ENCODE data around the gene RPS18. TPM values are rescaled to one million over a fixed set of nuclear protein-coding genes. Genes with fewer than 3 reads are reported as not detected.

Gene RPS18
- total RNA-seq, 2 donors from 2014 or later = 1,188 to 1,719 TPM

- Histone ChIP-seq H3K9me3 (no peaks in the 10 kb centered on the region), H3K27ac (peak overlapping the region; percentile 94 to 98), H3K4me1 (peaks cover 0 to 30% of the 10 kb centered on the region in 2 donors), H3K4me3 (peak overlapping the region; percentile 69 to 78), H3K27me3 (no peaks in the 10 kb centered on the region), H3K36me3 (peaks cover 14% of the 10 kb centered on the region)
- TF ChIP-seq, protein P1, sequence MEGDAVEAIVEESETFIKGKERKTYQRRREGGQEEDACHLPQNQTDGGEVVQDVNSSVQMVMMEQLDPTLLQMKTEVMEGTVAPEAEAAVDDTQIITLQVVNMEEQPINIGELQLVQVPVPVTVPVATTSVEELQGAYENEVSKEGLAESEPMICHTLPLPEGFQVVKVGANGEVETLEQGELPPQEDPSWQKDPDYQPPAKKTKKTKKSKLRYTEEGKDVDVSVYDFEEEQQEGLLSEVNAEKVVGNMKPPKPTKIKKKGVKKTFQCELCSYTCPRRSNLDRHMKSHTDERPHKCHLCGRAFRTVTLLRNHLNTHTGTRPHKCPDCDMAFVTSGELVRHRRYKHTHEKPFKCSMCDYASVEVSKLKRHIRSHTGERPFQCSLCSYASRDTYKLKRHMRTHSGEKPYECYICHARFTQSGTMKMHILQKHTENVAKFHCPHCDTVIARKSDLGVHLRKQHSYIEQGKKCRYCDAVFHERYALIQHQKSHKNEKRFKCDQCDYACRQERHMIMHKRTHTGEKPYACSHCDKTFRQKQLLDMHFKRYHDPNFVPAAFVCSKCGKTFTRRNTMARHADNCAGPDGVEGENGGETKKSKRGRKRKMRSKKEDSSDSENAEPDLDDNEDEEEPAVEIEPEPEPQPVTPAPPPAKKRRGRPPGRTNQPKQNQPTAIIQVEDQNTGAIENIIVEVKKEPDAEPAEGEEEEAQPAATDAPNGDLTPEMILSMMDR (IDR thresholded peaks at IDR 0.05) = no peak
- DNase-seq (ENCODE audit: low spot score) = peak; percentile 81
These were observed 26.3 kb downstream of the RPS18 start for GRCh38 chr6:33297956-33298772.

GRCh38 chr6:33298773-33299236 lies 26.9 kb downstream of the RPS18 start, which contains the start of gene RGL2:
Gene RGL2 (minus strand): TSS chr6:33298942. CDS start chr6:33298610, 332 bp downstream.
- H3K27me3 ChIP-seq = no peaks in the 10 kb centered on the region
- H3K9me3 ChIP-seq = no peaks in the 10 kb centered on the region
- TF ChIP-seq, protein P1 (IDR thresholded peaks at IDR 0.05) = no peak
- H3K4me3 ChIP-seq = peak within 1 kb of the TSS; percentile 69 to 78
- DNase-seq (ENCODE audit: low spot score) = peak; percentile 79
- H3K27ac ChIP-seq = peak within 1 kb of the TSS; percentile 94 to 98
- H3K36me3 ChIP-seq = peaks cover 17% of the 10 kb centered on the region
- peaks cover 0 to 30% of the 10 kb centered on the region in 2 donors for H3K4me1 ChIP-seq

DNA sequence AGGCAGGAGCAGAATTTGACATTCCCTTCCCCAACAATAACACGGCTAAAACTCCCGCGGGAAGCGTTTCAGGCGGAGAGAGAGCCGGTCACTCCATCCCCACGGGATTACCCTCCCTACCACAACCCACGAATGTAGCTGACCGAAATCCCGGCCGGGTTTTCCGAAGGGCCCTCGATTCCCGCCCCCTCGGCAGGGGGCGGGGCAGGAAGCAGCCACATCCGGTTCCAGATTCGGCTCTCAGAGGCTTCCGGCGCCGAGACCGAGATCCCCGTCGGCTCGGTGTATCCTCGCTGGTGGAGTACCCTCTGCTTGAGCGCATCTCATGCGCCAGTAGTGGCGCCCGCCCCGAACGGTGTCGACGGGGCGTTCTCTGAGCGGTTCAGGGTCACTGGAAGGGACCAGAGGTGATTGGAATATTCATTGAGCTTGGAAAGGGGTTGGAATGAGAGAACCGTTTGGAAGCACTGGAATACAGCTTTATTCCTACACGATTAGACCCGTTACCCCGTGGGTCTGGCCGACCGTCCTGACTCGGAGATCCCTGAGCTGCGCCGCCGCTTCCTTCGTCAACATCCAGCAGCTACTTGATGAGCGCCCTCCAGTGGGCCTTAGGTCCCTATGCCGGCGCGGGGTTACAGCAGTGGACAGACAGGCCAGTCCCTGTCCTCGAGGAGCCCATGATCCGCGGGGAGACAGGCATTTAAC lies 27.5 kb downstream of the RPS18 start:
- Histone ChIP-seq H3K9me3 (no peaks in the 10 kb centered on the region), H3K4me3 (peak overlapping the region; percentile 69 to 78), H3K27ac (peak overlapping the region; percentile 94 to 98), H3K36me3 (peaks cover 23% of the 10 kb centered on the region), H3K27me3 (no peaks in the 10 kb centered on the region), H3K4me1 (peaks cover 0 to 30% of the 10 kb centered on the region in 2 donors)
- DNase-seq (ENCODE audit: low spot score) = peak; percentile 92
- TF ChIP-seq, protein P1 (IDR thresholded peaks at IDR 0.05) = peak; percentile 68 to 83

- H3K4me3 ChIP-seq = no peak overlapping the region
- H3K36me3 ChIP-seq = peaks cover 23% of the 10 kb centered on the region
- peaks cover 0 to 27% of the 10 kb centered on the region in 2 donors for H3K4me1 ChIP-seq
- H3K27me3 ChIP-seq = no peaks in the 10 kb centered on the region
- no peaks in the 10 kb centered on the region for H3K9me3 ChIP-seq
- DNase-seq (ENCODE audit: low spot score) = no peak
- H3K27ac ChIP-seq = no peak overlapping the region
- TF ChIP-seq, protein P1 (IDR thresholded peaks at IDR 0.05) = no peak
These were observed 30.0 kb downstream of the RPS18 start for GRCh38 chr6:33301877-33302276.

DNA sequence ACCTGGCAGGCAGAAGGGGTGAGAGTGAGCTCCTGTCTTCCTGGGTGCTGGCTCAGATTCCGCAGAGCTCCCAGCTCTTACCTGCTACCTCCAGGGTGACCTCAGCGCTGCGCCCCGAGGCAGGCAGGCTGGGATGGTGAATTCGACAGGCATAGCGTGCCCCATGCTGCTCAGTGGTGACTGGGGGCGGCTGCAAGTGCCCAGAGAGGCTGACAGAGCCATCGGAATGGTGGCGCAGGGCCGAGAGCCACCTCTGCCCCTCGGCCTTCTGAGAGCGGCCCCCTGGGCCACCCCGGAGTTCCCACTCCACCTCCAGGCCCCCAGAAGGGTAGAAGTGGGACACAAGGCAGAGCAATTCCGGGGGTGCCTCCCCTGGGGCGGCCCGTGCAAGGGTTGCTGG lies 32.3 kb downstream of the RPS18 start:
- Histone ChIP-seq H3K4me3 (no peak overlapping the region), H3K27me3 (no peaks in the 10 kb centered on the region), H3K36me3 (peaks cover 23% of the 10 kb centered on the region), H3K9me3 (no peaks in the 10 kb centered on the region), H3K27ac (no peak overlapping the region), H3K4me1 (peaks cover 0 to 15% of the 10 kb centered on the region in 2 donors)
- no peak for DNase-seq (ENCODE audit: low spot score)
- TF ChIP-seq, protein P1 (IDR thresholded peaks at IDR 0.05) = no peak

Measured in right atrium auricular region (tissue), 2 donors.